ENCODE measurements around the gene KDR.

KDR gene

GRCh38 chr4:55125087-55125721, at the start of gene KDR:
Gene KDR (minus strand): TSS chr4:55125595. CDS start chr4:55125293, 302 bp downstream.
- DNase-seq: no peak

- DNase-seq: no peak
Measured at GRCh38 chr4:55173580-55173979, 48.2 kb upstream of the KDR start.

DNA sequence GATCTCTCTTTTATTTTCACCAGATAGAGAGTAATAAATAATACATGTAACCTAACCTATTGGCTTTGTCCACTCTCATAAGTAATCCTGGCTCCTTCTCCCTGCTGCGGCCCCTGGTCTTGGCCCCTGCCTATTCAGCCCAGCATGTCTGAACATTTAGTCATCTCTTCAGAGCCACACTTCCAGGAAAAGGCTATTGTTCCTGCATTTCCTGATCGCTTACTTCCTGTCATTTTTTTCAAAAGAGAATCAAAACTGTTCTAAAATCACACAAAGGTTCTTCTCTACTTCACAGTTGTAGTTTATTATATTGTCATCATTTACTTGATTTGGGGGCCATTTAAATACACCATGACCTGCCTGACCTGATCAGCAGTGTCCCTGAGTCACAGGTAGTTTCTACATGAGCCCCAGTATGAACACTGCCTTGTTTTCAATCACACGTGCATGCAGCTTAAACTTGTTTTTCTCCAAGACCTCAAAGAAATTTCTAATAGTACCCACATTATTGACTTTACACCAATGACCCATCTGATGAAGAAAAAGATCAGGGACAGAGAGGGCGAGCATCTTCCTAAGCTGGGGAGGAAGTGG, 47.4 kb upstream of the KDR start:
- no peak for DNase-seq

GRCh38 chr4:55170462-55170861, 45.1 kb upstream of the KDR start:
- DNase-seq: no peak

GRCh38 chr4:55169352-55169961, 44.1 kb upstream of the KDR start:
- no peak for DNase-seq

GRCh38 chr4:55162396-55162795, 37.0 kb upstream of the KDR start:
- no peak for DNase-seq

DNA sequence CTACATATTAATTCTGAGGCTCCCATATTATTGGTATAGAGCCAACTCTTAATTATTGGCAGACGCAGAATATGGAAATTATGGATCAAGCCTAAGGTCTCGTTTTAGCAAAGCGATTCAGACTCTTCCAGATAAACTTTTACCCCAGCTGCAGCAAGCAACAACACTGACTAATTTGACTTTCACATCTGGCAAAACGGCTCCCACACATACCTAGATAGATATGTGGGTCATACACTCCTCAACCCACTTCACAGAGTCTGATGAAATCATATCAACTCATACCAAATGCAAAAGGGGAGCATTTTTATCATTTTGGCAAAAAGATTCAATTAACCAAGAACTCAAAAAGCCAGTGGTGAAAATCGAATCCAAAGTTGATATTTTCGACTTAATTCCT, 36.3 kb upstream of the KDR start:
- DNase-seq: no peak

GRCh38 chr4:55159851-55160250, 34.5 kb upstream of the KDR start:
- no peak for DNase-seq

DNA sequence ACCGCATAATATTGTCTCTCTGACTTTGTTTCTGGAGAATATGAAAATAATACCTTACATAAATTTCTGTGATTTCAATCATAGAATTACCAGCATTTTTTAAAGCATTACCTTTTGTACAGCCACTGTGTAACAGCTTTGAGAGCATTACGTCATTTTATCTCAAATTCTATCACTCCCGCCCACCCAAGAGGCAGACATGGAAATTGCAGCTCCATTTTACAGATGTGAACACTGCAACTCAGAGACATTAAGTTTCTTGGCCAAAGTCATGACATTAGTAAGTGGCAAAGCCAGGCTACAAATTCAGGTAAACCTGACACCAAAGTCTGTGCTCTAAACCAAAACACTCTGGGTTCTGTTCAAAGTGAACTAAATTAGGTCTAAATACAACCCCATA, 33.6 kb upstream of the KDR start:
- no peak for DNase-seq

DNA sequence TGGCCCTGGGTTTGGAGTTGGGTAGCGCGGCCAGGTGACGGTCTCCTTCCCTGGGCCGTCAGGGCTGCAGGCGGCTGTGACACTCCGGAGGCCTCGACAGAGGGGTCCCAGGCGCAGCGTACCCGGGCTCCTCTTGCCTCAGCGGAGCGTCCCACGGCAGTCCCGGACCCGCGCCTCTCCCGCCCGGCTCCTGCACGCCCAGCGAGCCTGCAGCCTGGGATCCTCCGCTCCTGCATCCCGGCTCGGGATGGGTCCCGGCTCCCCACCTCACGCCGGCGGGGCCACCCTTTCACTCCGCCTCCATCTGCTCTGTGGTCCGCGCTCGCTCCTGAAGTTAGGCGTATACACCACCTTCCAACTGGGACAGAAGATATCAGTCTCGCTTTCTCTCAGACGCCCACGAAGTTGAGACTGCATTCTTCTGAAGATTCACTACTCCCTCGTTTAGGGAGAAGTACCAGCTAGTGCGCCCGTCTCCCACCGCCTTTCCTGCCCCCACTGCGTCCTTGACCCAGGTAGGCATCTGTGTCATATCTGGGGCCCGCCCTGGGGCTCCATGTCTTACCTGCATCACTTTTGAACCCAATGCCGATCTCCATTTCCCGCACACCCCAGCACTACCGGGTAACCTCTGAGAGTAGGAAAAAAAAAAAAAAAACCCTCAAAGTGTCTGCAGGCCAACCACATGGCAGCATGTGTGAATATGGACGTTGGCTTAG, 32.3 kb upstream of the KDR start:
- DNase-seq: no peak

DNA sequence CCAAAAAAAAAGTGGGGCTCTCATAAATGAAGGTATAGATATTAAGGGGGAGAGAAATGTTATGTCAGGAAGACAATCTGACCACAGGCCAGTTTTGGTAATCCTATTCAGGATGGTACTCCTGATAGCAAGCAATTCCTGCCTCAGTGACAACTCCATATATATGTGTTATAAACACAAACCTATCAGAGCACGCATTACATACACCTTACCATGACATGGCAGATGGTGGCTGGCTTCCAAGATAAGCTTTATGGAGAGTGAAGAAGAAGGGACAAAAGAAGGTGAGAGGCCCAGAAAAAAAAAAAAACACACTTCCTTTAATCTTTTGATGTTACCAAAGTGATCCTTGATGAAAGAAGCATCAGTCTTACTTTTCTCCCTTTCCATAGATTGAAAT, 29.5 kb upstream of the KDR start:
- no peak for DNase-seq

DNA sequence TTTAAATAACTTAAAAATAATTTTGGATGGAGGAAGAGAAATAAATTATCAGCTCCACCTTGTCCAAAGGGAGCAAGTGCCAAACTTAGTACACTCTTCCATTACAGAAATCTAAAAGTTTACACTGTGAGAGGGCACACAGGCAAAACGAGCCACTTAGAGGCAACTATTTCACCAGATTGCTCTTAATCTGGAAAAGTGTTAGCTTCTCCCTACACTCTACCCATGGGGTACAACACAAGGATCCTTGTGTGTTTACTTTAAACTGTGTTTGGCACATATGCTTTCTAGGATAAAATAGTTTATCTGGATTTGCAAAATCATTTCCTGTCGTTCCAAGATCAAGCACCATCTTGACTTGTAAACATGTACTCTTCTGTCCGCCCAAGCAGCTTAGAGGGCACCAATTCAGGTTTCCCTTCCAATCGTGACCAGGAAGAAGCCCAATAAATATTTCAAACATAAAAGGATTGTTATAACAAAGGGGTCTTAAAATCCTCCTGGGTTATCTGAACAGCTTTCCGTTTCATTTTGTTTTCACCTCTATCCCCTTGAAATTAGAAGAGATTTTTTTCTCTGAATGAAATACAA, 29.0 kb upstream of the KDR start:
- DNase-seq: no peak

DNA sequence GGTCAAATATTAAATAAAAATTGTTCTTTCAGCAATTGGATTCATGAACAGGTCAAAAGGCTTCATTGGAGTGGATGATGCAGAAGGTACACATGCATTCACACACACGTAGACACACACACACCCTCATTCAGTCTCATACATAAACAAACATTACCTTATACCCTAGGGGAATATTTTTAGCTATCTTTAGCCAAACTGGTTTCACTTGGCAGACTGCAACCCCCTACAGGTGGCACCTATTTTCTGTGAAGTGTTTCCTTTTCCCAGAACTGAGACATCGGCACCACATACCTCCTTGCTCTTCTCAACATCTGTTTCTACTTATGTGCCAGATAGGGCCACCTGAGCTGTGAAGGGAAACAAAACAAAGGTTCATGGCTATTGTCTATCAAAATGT, 18.5 kb upstream of the KDR start:
- no peak for DNase-seq

DNA sequence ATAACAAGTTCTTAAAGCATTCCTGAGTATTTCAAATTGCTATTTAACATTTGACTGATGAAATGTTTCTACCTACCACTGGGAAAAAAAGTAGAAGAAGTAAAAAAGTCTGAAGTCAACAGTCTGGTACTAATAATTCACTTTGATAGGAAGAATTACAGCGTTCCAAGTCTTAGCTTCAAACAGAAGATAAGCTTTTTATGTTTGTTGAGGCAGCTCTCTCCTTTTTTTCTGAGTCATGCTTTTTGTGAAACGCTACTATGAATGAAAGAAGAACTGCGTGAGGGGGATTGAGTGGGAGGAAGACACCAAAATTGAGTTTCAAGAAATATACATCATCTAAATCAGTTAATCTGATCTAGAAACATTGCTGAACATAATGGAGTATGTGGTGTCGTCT, 13.0 kb upstream of the KDR start:
- DNase-seq: no peak

- no peak for DNase-seq
Measured at GRCh38 chr4:55136634-55137033, 11.2 kb upstream of the KDR start.

GRCh38 chr4:55133951-55134350, 8.6 kb upstream of the KDR start:
- no peak for DNase-seq

GRCh38 chr4:55132775-55133174, 7.4 kb upstream of the KDR start:
- DNase-seq: no peak

DNA sequence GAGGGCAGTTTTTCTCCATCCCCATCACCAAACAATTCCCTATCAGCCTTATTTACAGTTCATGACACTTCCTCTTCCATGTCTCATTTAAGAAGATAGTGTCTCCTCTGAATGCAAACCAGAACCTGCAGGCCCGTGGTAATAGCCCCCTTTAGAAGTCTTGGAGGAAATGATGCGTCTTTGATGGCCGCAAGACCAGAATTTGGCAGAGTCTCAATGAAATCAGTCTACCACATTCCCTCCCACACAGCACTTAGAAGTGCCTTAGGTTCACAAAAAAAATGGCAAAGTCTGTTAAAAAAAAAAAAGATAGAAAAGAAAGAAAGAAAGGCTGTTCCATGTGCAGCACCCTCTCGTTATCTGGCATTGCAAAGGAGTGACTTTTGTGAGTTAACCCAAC, 2.1 kb upstream of the KDR start:
- no peak for DNase-seq

- DNase-seq: no peak
Measured at GRCh38 chr4:55127053-55127452, 1.7 kb upstream of the KDR start.

DNA sequence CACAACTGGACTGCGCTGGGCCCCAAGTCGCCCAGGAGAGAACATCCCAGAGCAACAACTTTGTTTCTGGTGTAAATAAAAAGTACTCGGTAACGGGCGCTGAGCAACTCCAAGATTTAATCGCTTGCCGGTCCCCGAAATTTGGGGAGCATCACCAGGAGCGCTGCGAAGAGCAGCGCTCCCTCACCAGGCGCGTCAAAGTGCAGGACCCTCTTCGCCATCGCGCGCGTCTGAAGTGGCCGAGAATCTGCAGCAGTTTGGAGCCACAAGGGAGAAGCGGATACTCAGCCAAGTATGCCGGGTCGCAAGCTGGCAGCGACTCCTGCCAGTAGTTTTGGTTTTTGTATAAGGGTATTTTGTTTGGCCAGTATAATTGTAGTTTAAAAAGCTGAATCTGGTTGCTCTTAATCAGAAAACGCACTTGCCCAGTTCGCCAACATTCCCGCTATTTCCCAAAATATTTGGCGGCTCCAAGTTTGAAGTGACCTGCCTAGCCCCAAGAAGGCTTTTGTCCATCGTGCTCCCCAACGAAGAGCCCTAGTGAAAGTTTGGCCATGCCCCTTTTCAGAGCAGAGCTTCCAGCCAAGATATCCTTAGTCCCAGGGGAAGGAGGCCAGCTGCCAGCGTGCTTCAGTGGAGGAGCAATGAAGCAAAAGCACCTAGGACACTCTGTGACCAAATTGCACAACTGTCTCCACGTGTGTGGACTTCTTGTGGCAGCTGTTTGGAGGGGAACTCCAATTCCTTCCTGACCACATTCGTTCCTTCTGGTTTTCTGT, 557 bp upstream of the KDR start:
- no peak for DNase-seq

GRCh38 chr4:55124322-55125076, 896 bp downstream of the KDR start:
- DNase-seq: no peak

DNA sequence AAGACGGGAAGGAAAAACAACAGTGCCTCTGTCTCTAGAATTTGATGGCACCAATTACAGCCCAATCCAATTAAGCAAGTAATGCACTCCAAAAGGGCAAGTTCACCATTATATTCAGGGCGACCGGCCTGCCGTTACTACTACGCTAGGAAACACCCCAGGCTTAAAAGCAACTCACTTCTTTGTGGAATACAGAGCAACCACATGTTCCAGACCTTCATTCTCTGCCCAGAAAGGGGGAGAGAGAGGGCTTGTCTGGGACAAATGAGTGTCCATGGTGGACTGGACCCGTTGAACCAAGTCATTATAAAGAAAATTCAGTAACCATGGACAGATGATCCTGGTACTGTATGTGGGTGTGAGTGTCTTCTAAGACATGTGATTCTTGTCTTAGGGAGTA, 1.6 kb downstream of the KDR start:
- no peak for DNase-seq
